ENCODE results near the gene KCNK4.
A peak's percentile ranks its signal among the peaks of the same experiment; 100 is the strongest.

The KCNK4 gene

GRCh38 chr11:64246871-64247728, 44.0 kb upstream of the KCNK4 start, which contains the start of gene PPP1R14B:
TSS of gene PPP1R14B (minus strand) at chr11:64246943. CDS start at chr11:64246673, 270 bp downstream.
- Histone ChIP-seq H2AFZ (ENCODE audit: low read depth) (peak within 1 kb of the TSS; percentile 83), H3K4me3 (IDR thresholded peaks at IDR 0.05; ENCODE audit: insufficient read depth, low read depth, low read length) (no peak within 1 kb of the TSS), H3K4me1 (ENCODE audit: low read depth, poor library complexity, severe bottlenecking) (peaks cover 21% of the 10 kb centered on the region), H3K4me2 (peak within 1 kb of the TSS; percentile 100), H4K20me1 (ENCODE audit: insufficient read depth) (no peaks in the 10 kb centered on the region), H3K27ac (peak within 1 kb of the TSS; percentile 68), H3K36me3 (ENCODE audit: insufficient read depth) (peaks cover 4% of the 10 kb centered on the region; the same call in 1 of the 2 replicates), H3K79me2 (ENCODE audit: insufficient read depth, low read depth) (peaks cover 26% of the 10 kb centered on the region), H3K9ac (peak within 1 kb of the TSS; percentile 81), H3K27me3 (ENCODE audit: insufficient read depth, low read depth) (no peaks in the 10 kb centered on the region)
- TF ChIP-seq CTCF (conservative IDR thresholded peaks at IDR 0.05; ENCODE audit: low read depth, low read length): 0 out of 2 replicates have a peak, but pooled peaks have one; percentile 17

GRCh38 chr11:64247729-64248531, 43.2 kb upstream of the KCNK4 start:
- H3K79me2 ChIP-seq (ENCODE audit: insufficient read depth, low read depth): peaks cover 21% of the 10 kb centered on the region
- no peak overlapping the region for H3K9ac ChIP-seq
- peaks cover 20% of the 10 kb centered on the region for H3K4me1 ChIP-seq (ENCODE audit: low read depth, poor library complexity, severe bottlenecking)

DNA sequence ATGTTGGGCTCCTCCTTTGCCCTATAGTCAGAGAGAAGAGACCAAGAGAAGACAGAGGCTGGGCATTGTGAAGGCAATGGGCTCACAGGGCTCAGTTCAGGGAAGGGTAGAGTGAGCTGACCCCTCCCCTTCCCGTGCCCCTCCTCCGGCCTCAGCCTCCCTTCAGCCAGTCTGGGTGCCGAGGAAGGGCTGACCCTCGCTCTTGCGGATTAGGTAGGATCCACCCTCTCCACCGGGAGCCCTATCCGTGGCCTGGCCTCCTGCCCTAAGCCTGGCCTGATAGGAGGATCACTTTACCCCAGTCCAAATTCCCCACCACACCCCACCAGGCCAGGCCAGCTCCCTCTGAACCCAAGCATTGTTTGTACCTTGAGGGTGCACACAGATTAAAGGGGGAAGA, 42.5 kb upstream of the KCNK4 start:
- H3K4me2 ChIP-seq: no peak overlapping the region
- H3K4me3 ChIP-seq (IDR thresholded peaks at IDR 0.05; ENCODE audit: insufficient read depth, low read depth, low read length): no peak overlapping the region
- peaks cover 19% of the 10 kb centered on the region for H3K79me2 ChIP-seq (ENCODE audit: insufficient read depth, low read depth)
- H3K27ac ChIP-seq: no peak overlapping the region
- H4K20me1 ChIP-seq (ENCODE audit: insufficient read depth): no peaks in the 10 kb centered on the region
- H2AFZ ChIP-seq (ENCODE audit: low read depth): no peak overlapping the region
- peaks cover 3% of the 10 kb centered on the region; the same call in 1 of the 2 replicates for H3K36me3 ChIP-seq (ENCODE audit: insufficient read depth)
- no peak for TF ChIP-seq CTCF (conservative IDR thresholded peaks at IDR 0.05; ENCODE audit: low read depth, low read length)
- no peaks in the 10 kb centered on the region for H3K27me3 ChIP-seq (ENCODE audit: insufficient read depth, low read depth)
- H3K9ac ChIP-seq: no peak overlapping the region
- peaks cover 17% of the 10 kb centered on the region for H3K4me1 ChIP-seq (ENCODE audit: low read depth, poor library complexity, severe bottlenecking)

More at GRCh38 chr11:64247729-64248531, 43.2 kb upstream of the KCNK4 start:
- TF ChIP-seq CTCF (conservative IDR thresholded peaks at IDR 0.05; ENCODE audit: low read depth, low read length): no peak
- Histone ChIP-seq H3K4me3 (IDR thresholded peaks at IDR 0.05; ENCODE audit: insufficient read depth, low read depth, low read length) (no peak overlapping the region), H2AFZ (ENCODE audit: low read depth) (peak overlapping the region; percentile 83), H3K27me3 (ENCODE audit: insufficient read depth, low read depth) (no peaks in the 10 kb centered on the region), H3K4me2 (peak overlapping the region; percentile 100; the same call in 1 of the 2 replicates), H3K36me3 (ENCODE audit: insufficient read depth) (peaks cover 4% of the 10 kb centered on the region; the same call in 1 of the 2 replicates), H4K20me1 (ENCODE audit: insufficient read depth) (no peaks in the 10 kb centered on the region), H3K27ac (no peak overlapping the region)

GRCh38 chr11:64249038-64249437, 42.1 kb upstream of the KCNK4 start:
- H3K4me3 ChIP-seq (IDR thresholded peaks at IDR 0.05; ENCODE audit: insufficient read depth, low read depth, low read length): no peak overlapping the region
- H3K27ac ChIP-seq: no peak overlapping the region
- no peak overlapping the region for H3K4me2 ChIP-seq
- H3K4me1 ChIP-seq (ENCODE audit: low read depth, poor library complexity, severe bottlenecking): peaks cover 17% of the 10 kb centered on the region
- H3K27me3 ChIP-seq (ENCODE audit: insufficient read depth, low read depth): no peaks in the 10 kb centered on the region
- H3K9ac ChIP-seq: no peak overlapping the region
- no peak overlapping the region for H2AFZ ChIP-seq (ENCODE audit: low read depth)
- H4K20me1 ChIP-seq (ENCODE audit: insufficient read depth): no peaks in the 10 kb centered on the region
- TF ChIP-seq CTCF (conservative IDR thresholded peaks at IDR 0.05; ENCODE audit: low read depth, low read length): no peak
- no peaks in the 10 kb centered on the region for H3K36me3 ChIP-seq (ENCODE audit: insufficient read depth)
- peaks cover 16% of the 10 kb centered on the region for H3K79me2 ChIP-seq (ENCODE audit: insufficient read depth, low read depth)
